Gastrocnemius medialis (tissue), 4 donors: Measurements from ENCODE around the gene SH2D1B.

ENCODE experiments used
- POLR2A ChIP-seq, 2 donors: fragments of 450-650 bp; IDR thresholded peaks; one replicate each; pipeline ENCODE4 v1.6.1; 2017; ENCODE audit warnings: antibody characterized with exemption in 2 of 2, mild to moderate bottlenecking in 2 of 2, moderate library complexity in 2 of 2
- TF ChIP-seq, protein P1 (sequence below), 5 experiments: fragments of 450-650 bp in 3 of 5; fragments of 200-600 bp in 2 of 5; sonication (generic) in 2 of 5; IDR thresholded peaks in 4 of 5; conservative IDR thresholded peaks in 1 of 5; 1 replicate in 4 of 5; 2 replicates in 1 of 5; pipeline ENCODE4 v1.5.1; 2016 to 2019; ENCODE audit warnings: antibody characterized with exemption in 5 of 5, mild to moderate bottlenecking in 3 of 5, moderate library complexity in 3 of 5

DNA sequence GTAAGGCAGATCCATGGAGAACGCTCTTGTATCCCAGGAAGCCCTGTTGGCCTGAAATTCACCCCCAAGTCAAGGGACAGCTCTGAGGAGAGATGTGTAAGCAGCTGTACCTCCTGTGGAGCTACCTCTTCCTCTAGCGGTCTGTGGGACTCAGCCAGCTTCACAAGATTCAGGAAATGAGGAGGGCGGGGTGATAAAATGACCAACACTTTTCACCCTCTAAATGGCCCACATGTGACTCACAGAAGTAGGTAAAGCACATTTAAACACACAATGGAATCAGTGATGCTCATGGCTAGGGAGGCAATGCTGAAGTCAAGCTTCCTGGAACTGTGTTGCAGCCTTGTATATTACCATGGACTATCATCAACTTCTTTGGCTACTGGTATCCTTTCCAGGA lies at the start of gene SH2D1B:
- TF ChIP-seq, protein P1, sequence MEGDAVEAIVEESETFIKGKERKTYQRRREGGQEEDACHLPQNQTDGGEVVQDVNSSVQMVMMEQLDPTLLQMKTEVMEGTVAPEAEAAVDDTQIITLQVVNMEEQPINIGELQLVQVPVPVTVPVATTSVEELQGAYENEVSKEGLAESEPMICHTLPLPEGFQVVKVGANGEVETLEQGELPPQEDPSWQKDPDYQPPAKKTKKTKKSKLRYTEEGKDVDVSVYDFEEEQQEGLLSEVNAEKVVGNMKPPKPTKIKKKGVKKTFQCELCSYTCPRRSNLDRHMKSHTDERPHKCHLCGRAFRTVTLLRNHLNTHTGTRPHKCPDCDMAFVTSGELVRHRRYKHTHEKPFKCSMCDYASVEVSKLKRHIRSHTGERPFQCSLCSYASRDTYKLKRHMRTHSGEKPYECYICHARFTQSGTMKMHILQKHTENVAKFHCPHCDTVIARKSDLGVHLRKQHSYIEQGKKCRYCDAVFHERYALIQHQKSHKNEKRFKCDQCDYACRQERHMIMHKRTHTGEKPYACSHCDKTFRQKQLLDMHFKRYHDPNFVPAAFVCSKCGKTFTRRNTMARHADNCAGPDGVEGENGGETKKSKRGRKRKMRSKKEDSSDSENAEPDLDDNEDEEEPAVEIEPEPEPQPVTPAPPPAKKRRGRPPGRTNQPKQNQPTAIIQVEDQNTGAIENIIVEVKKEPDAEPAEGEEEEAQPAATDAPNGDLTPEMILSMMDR (IDR thresholded peaks at IDR 0.05 in 4 of 5, conservative IDR thresholded peaks at IDR 0.05 in 1 of 5): no peak
- TF ChIP-seq POLR2A (IDR thresholded peaks at IDR 0.05): no peak
